ENCODE results near the gene SRRM2.

GRCh38 chr16:2818272-2818876 is 65.9 kb downstream of the SRRM2 start:
- no peak for TF ChIP-seq CTCF (IDR thresholded peaks at IDR 0.05; ENCODE audit: low read depth, low read length)
- TF ChIP-seq EZH2phosphoT487 (IDR thresholded peaks at IDR 0.05; ENCODE audit: low read depth) = no peak
